HEK293 (cell line): ENCODE results near the gene WDFY3.

ENCODE experiments used
- CTCF ChIA-PET: fragments of 350-600 bp; formaldehyde crosslinking; extraction: SDS; loops from one replicate; lab custom pipeline; 2021; ENCODE audit warnings: antibody characterized with exemption; lab: Yijun Ruan, JAX
- POLR2A ChIA-PET: fragments of 300-600 bp; formaldehyde crosslinking; extraction: SDS; loops from one replicate; lab custom pipeline; 2020; ENCODE audit warnings: antibody characterized with exemption, inconsistent platforms; lab: Yijun Ruan, JAX
- H3K27ac ChIP-seq: fragments of 200-500 bp; sonication (Bioruptor generic); 2 replicates; pipeline ENCODE4 v1.5.1; 2014; ENCODE audit warnings: low read depth, low read length, control low read depth, inconsistent platforms; ENCODE audit errors: extremely low read depth
- H3K36me3 ChIP-seq, 2 experiments: fragments of 200-500 bp in 1 of 2; sonication (Bioruptor generic) in 1 of 2; 1 replicate in 1 of 2; 2 replicates in 1 of 2; pipeline ENCODE4 v1.5.1; 2014 to 2017; ENCODE audit warnings: inconsistent platforms in 2 of 2, low read length in 2 of 2; ENCODE audit not compliant: control insufficient read depth in 2 of 2, insufficient read depth in 1 of 2
- H3K4me1 ChIP-seq: fragments of 200-500 bp; sonication (Bioruptor generic); 2 replicates; pipeline ENCODE4 v1.5.1; 2014; ENCODE audit warnings: mild to moderate bottlenecking, low read length, inconsistent platforms; ENCODE audit not compliant: control insufficient read depth, insufficient read depth
- H3K4me3 ChIP-seq: 2 replicates; pipeline ENCODE4 v1.5.1; 2011; ENCODE audit warnings: low read depth, mild to moderate bottlenecking, control low read depth, low read length, moderate library complexity
- H3K9me3 ChIP-seq: fragments of 200-500 bp; sonication (Bioruptor generic); 2 replicates; pipeline ENCODE4 v1.5.1; 2014; ENCODE audit warnings: low read depth, low read length, inconsistent platforms; ENCODE audit not compliant: control insufficient read depth, insufficient read depth
- KLF8 ChIP-seq: fragments of 450-650 bp; formaldehyde crosslinking; IDR thresholded peaks from 2 replicates; pipeline ENCODE4 v1.5.1; 2016; ENCODE audit warnings: missing biosample characterization, missing genetic modification characterization
- MEIS1 ChIP-seq: sonication (generic); formaldehyde crosslinking; IDR thresholded peaks from 2 replicates; pipeline ENCODE4 v1.8.1; 2022; ENCODE audit warnings: missing genetic modification reagents, mild to moderate bottlenecking, borderline replicate concordance
- PATZ1 ChIP-seq: fragments of 450-650 bp; formaldehyde crosslinking; IDR thresholded peaks from 2 replicates; pipeline ENCODE4 v1.5.1; 2016; ENCODE audit warnings: missing biosample characterization, missing genetic modification characterization
- SALL2 ChIP-seq: fragments of 450-650 bp; formaldehyde crosslinking; IDR thresholded peaks from 2 replicates; pipeline ENCODE4 v1.5.0; 2017; ENCODE audit warnings: missing biosample characterization, mild to moderate bottlenecking, missing genetic modification characterization, borderline replicate concordance
- SCRT2 ChIP-seq: fragments of 450-650 bp; formaldehyde crosslinking; IDR thresholded peaks from 2 replicates; pipeline ENCODE4 v1.5.1; 2016; ENCODE audit warnings: missing biosample characterization, missing genetic modification characterization
- SP3 ChIP-seq: fragments of 450-650 bp; formaldehyde crosslinking; IDR thresholded peaks from 2 replicates; pipeline ENCODE4 v1.5.1; 2016; ENCODE audit warnings: missing biosample characterization, missing genetic modification characterization
- ZNF132 ChIP-seq: fragments of 450-650 bp; formaldehyde crosslinking; IDR thresholded peaks from 2 replicates; pipeline ENCODE4 v1.5.1; 2017; ENCODE audit warnings: missing biosample characterization, missing genetic modification characterization, borderline replicate concordance
- ZNF138 ChIP-seq: fragments of 450-650 bp; formaldehyde crosslinking; IDR thresholded peaks from 2 replicates; pipeline ENCODE4 v1.5.1; 2016; ENCODE audit warnings: missing biosample characterization, missing genetic modification characterization, borderline replicate concordance
- ZNF155 ChIP-seq: fragments of 450-650 bp; formaldehyde crosslinking; IDR thresholded peaks from 2 replicates; pipeline ENCODE4 v1.5.1; 2016; ENCODE audit warnings: missing biosample characterization, missing genetic modification characterization
- ZNF169 ChIP-seq: fragments of 450-650 bp; formaldehyde crosslinking; IDR thresholded peaks from 2 replicates; pipeline ENCODE4 v1.5.1; 2016; ENCODE audit warnings: missing biosample characterization, missing genetic modification characterization
- ZNF274 ChIP-seq, 2 experiments: fragments of 200-500 bp in 1 of 2; fragments of 450-650 bp in 1 of 2; sonication (Bioruptor generic) in 1 of 2; formaldehyde crosslinking in 1 of 2; IDR thresholded peaks; 2 replicates each; pipeline versions ENCODE4 v1.5.1 to v1.6.1; 2014 to 2016; ENCODE audit warnings: borderline replicate concordance in 1 of 2, inconsistent platforms in 1 of 2, low read length in 1 of 2, missing biosample characterization in 1 of 2, missing genetic modification characterization in 1 of 2
- ZNF311 ChIP-seq: fragments of 450-650 bp; formaldehyde crosslinking; IDR thresholded peaks from 2 replicates; pipeline ENCODE4 v1.5.1; 2017; ENCODE audit warnings: missing biosample characterization, missing genetic modification characterization, borderline replicate concordance
- ZNF416 ChIP-seq: fragments of 450-650 bp; formaldehyde crosslinking; IDR thresholded peaks from 2 replicates; pipeline ENCODE4 v1.5.1; 2016; ENCODE audit warnings: missing biosample characterization, missing genetic modification characterization
- ZNF501 ChIP-seq: fragments of 450-650 bp; formaldehyde crosslinking; IDR thresholded peaks from 2 replicates; pipeline ENCODE4 v1.5.1; 2016; ENCODE audit warnings: missing biosample characterization, missing genetic modification characterization
- ZNF571 ChIP-seq: fragments of 450-650 bp; formaldehyde crosslinking; IDR thresholded peaks from 2 replicates; pipeline ENCODE4 v1.5.0; 2017; ENCODE audit warnings: missing biosample characterization, missing genetic modification characterization
- ZNF776 ChIP-seq: fragments of 450-650 bp; formaldehyde crosslinking; IDR thresholded peaks from 2 replicates; pipeline ENCODE4 v1.5.0; 2017; ENCODE audit warnings: missing biosample characterization, missing genetic modification characterization, borderline replicate concordance
- TF ChIP-seq, protein P1 (sequence below): fragments of 450-650 bp; formaldehyde crosslinking; conservative IDR thresholded peaks from 2 replicates; pipeline ENCODE4 v1.5.1; 2016; ENCODE audit warnings: low read depth, missing biosample characterization, missing genetic modification characterization
- TF ChIP-seq, protein P2 (sequence below): fragments of 450-650 bp; formaldehyde crosslinking; IDR thresholded peaks from 2 replicates; pipeline ENCODE4 v1.5.1; 2017; ENCODE audit warnings: missing biosample characterization, mild to moderate bottlenecking, missing genetic modification characterization, moderate library complexity
- TF ChIP-seq, protein P3 (sequence below): fragments of 450-650 bp; formaldehyde crosslinking; IDR thresholded peaks from 2 replicates; pipeline ENCODE4 v1.5.1; 2016; ENCODE audit warnings: missing biosample characterization, missing genetic modification characterization

The WDFY3 gene

GRCh38 chr4:84691800-84692199 is 274.7 kb downstream of the WDFY3 start:
- Histone ChIP-seq H3K27ac (no peak overlapping the region), H3K4me1 (no peaks in the 10 kb centered on the region), H3K4me3 (no peak overlapping the region), H3K36me3 (peaks cover 0 to 73% of the 10 kb centered on the region in 2 experiments; a peak in 2 of 3 replicates), H3K9me3 (no peaks in the 10 kb centered on the region)
- CTCF ChIA-PET: no interaction called here
- no peak for TF ChIP-seq ZNF311 (tag by site-specific recombination)
- POLR2A ChIA-PET: no interaction called here

DNA sequence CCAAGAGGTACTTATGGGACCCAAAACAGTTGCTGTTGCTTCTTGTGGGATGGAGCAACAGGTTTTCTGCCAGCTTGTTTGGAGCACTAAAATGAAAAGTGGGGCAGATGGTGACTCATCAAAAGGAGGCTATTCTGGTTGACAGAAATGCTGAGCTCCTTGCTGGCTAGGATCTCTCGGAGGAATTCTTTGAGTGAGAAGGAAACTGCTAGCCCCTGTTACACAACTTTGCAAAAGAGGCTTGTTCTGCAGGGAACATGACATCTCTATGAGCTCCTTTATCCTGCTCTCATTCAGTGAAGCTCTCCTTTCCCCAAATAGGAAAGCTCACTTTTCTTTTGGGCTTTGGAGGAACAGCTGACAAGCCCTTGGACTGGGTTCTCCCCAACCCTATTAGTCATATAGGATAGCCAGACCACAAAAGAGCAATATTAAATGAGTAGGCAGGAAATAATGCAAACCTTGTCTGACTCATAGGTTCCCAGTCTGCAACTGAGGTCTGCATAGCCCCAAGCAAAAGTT is 275.3 kb downstream of the WDFY3 start:
- Histone ChIP-seq H3K9me3 (no peaks in the 10 kb centered on the region), H3K4me3 (no peak overlapping the region), H3K4me1 (no peaks in the 10 kb centered on the region), H3K36me3 (peaks cover 0 to 74% of the 10 kb centered on the region in 2 experiments), H3K27ac (no peak overlapping the region)
- CTCF ChIA-PET: interaction anchor here (0.6 kb wide), 1 partner anchor 16 kb away, joined by 3 read pairs; no protein-coding TSS in a partner anchor
- POLR2A ChIA-PET: interaction anchor here (0.7 kb wide), 1 partner anchor 92 kb away, joined by 4 read pairs; no protein-coding TSS in a partner anchor
- TF ChIP-seq SCRT2 (tag by site-specific recombination) (peak; percentile 86), ZNF776 (tag by site-specific recombination) (no peak)

- TF ChIP-seq ZNF169 (tag by site-specific recombination) (no peak), PATZ1 (tag by site-specific recombination) (no peak), ZNF274 (IDR thresholded peaks at IDR 0.05; ENCODE audit: low read length) (no peak), ZNF274 (tag by site-specific recombination; IDR thresholded peaks at IDR 0.05; ENCODE audit: borderline replicate concordance) (no peak), SALL2 (tag by site-specific recombination) (no peak), MEIS1 (CRISPR knock-in tag) (no peak), SP3 (tag by site-specific recombination) (no peak), KLF8 (tag by site-specific recombination) (no peak), ZNF501 (tag by site-specific recombination) (no peak), ZNF155 (tag by site-specific recombination) (no peak), ZNF132 (tag by site-specific recombination) (no peak), ZNF416 (tag by site-specific recombination) (no peak), ZNF571 (no peak), ZNF138 (no peak)
- TF ChIP-seq, protein P1, sequence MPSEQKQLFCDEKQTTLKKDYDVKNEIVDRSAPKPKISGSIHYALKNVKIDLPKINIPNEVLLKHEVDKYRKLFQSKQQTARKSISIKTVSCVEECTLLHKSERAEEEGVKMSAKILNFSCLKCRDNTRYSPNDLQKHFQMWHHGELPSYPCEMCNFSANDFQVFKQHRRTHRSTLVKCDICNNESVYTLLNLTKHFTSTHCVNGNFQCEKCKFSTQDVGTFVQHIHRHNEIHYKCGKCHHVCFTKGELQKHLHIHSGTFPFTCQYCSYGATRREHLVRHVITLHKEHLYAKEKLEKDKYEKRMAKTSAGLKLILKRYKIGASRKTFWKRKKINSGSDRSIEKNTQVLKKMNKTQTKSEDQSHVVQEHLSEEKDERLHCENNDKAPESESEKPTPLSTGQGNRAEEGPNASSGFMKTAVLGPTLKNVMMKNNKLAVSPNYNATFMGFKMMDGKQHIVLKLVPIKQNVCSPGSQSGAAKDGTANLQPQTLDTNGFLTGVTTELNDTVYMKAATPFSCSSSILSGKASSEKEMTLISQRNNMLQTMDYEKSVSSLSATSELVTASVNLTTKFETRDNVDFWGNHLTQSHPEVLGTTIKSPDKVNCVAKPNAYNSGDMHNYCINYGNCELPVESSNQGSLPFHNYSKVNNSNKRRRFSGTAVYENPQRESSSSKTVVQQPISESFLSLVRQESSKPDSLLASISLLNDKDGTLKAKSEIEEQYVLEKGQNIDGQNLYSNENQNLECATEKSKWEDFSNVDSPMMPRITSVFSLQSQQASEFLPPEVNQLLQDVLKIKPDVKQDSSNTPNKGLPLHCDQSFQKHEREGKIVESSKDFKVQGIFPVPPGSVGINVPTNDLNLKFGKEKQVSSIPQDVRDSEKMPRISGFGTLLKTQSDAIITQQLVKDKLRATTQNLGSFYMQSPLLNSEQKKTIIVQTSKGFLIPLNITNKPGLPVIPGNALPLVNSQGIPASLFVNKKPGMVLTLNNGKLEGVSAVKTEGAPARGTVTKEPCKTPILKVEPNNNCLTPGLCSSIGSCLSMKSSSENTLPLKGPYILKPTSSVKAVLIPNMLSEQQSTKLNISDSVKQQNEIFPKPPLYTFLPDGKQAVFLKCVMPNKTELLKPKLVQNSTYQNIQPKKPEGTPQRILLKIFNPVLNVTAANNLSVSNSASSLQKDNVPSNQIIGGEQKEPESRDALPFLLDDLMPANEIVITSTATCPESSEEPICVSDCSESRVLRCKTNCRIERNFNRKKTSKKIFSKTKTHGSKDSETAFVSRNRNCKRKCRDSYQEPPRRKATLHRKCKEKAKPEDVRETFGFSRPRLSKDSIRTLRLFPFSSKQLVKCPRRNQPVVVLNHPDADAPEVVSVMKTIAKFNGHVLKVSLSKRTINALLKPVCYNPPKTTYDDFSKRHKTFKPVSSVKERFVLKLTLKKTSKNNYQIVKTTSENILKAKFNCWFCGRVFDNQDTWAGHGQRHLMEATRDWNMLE (tag by site-specific recombination): no peak
- TF ChIP-seq, protein P2, sequence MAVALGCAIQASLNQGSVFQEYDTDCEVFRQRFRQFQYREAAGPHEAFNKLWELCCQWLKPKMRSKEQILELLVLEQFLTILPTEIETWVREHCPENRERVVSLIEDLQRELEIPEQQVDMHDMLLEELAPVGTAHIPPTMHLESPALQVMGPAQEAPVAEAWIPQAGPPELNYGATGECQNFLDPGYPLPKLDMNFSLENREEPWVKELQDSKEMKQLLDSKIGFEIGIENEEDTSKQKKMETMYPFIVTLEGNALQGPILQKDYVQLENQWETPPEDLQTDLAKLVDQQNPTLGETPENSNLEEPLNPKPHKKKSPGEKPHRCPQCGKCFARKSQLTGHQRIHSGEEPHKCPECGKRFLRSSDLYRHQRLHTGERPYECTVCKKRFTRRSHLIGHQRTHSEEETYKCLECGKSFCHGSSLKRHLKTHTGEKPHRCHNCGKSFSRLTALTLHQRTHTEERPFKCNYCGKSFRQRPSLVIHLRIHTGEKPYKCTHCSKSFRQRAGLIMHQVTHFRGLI (tag by site-specific recombination): no peak
- TF ChIP-seq, protein P3, sequence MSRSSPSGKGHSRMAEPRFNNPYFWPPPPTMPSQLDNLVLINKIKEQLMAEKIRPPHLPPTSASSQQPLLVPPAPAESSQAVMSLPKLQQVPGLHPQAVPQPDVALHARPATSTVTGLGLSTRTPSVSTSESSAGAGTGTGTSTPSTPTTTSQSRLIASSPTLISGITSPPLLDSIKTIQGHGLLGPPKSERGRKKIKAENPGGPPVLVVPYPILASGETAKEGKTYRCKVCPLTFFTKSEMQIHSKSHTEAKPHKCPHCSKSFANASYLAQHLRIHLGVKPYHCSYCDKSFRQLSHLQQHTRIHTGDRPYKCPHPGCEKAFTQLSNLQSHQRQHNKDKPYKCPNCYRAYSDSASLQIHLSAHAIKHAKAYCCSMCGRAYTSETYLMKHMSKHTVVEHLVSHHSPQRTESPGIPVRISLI: no peak
- Histone ChIP-seq H3K4me3 (no peak overlapping the region), H3K4me1 (no peaks in the 10 kb centered on the region), H3K27ac (no peak overlapping the region), H3K36me3 (peaks cover 0 to 69% of the 10 kb centered on the region in 2 experiments), H3K9me3 (no peaks in the 10 kb centered on the region)
- POLR2A ChIA-PET: no interaction called here
- CTCF ChIA-PET: no interaction called here
Observed at GRCh38 chr4:84690481-84690880, 276.0 kb downstream of the WDFY3 start.
